NCI-H1105 treated with DMSO at 0.1 percent for 48 hours (cell line): ENCODE data around the gene VSIG8.

Experiments used
- DNase-seq: peaks from one replicate; lab custom pipeline; 2025; lab: John Stamatoyannopoulos, UW

VSIG8 gene

DNA sequence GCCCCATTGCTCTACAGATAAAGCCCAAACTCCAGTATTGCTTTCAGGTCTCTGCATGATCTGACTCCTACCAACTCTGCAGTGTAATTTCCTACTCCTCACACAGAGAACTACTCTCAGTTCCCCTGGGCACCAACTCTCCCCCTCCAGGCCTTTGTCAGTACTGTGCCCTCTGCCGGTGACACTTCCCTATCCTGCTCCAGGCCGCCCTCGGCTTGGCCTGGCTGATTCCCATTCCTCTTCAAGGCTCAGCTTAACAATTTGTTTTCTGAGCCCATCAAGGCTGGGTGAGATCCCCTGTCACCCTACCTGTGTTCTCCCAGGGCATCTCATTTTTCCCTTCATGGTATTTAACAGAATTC is 33.2 kb downstream of the VSIG8 start:
- no peak for DNase-seq

DNA sequence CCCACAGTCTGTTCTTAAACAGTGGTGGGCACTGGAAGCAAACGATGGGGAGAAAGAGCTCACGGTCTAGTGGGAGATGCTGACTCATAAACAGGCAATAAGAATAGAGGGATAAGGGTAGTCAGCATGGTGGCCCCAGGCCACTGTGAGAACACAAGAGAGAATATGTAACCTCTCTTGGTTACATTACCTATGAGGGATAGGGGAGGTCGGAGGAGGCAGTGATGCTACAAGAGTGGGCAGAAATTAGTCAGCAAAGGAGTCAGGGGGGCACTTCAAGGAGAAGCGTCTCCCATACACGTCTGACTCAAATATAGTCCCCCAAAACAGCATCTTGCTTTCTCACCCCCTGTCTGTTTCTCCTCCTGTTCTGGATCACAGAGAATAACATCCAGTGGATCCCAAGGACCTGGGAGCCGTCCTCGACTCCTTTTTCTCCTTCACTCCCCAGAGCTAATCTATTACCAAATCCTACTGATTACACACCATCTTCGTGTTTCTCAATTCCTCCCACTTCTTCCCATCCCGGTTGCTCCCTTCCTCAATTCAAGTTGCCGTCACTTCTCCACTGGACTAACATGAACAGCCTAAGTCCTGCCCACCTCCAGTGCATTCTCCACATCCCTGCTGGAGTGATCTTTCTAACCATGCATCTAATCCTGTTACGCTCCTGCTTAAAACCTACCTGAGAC is 33.7 kb downstream of the VSIG8 start:
- no peak for DNase-seq

DNA sequence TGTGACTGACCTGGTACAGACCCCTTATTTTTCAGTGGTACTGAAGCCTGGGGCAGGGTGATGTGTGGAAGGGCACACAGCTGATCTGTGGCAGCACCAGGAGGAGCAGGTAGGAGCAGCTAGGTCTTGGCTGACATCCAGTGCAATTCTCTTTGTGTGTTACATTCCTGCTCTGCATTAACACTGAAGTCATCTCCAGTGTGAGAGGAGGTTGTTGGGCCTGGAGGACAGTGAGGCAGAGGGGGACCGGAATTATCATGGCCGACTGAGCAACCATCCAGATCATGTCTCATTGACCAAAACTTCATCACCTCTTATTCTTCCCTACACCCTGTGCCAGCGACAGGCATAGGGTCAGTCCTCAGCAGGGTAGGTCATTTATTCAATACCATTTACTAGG is 34.3 kb downstream of the VSIG8 start:
- DNase-seq: peak; percentile 46

DNA sequence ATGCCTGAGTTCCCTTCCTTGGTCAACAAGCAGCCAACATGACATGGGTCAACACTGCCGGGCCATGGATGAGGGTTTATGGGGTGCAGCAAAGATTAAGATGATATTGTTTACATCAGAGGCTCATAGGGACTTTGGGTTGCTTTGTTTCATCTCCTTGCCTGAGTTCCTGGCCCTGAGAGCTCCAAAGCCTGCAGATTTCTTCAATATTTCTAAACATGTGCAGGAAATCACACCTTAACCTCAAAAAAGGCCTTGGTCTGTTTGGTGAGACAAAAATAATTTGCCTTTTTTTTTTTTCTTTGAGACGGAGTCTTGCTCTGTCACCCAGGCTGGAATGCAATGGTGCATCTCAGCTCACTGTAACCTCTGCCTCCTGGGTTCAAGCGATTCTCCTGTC is 34.9 kb downstream of the VSIG8 start:
- DNase-seq: no peak

DNA sequence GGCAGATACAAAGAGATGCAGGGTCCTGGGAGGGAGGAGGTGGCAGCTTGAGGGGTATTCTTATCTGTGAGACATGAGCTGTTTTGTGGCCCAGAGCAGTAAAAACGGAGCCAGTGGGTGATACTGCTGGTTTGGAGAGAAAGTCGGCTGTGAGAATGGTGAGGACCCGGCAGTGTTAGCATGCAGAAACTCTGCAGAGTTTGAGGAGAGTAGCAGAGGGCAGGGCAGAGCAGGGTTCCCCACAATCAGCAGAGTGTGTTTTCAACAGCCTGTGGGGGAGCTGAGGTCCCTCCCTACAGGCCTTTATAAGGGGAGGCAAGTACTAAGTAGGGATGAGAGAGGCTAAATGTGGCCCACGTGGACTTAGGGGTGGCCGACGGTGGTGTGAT is 35.4 kb downstream of the VSIG8 start:
- DNase-seq: no peak

DNA sequence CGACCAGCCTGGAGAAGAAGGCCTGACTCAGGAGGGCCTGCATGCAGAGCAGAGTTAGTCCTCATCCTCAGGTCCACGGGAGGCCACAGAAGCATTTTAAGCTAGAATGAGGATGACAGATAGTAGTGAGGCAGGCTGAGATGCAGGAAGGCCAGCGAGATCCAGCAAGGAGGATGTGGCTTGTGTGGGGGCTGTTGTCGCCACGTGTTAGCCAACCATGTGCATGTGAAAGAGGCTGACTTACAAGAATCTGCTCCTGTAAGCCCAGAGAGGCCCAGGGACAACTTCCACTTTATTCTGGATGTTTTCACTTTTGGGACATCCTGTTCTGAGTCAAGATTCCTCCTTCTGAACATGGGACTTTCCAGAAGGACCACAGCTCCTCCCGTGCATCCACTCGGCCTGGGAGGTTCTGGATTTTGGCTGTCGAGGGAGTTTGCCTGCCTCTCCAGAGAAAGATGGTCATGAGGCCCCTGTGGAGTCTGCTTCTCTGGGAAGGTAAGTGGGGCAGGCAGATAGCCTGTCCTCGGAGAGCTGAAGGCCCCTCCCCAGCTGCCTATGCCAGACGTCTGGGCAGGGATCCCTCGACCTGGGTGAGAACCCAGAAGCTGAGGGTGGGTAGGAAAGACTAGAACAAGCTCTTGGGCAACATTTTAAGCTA is 35.9 kb downstream of the VSIG8 start, which contains the start of gene SLAMF8:
Gene SLAMF8, plus strand, starts transcription at position 433 of the 661 bp plus-strand sequence. Its CDS starts 26 bp downstream, at position 459.
- no peak for DNase-seq

DNA sequence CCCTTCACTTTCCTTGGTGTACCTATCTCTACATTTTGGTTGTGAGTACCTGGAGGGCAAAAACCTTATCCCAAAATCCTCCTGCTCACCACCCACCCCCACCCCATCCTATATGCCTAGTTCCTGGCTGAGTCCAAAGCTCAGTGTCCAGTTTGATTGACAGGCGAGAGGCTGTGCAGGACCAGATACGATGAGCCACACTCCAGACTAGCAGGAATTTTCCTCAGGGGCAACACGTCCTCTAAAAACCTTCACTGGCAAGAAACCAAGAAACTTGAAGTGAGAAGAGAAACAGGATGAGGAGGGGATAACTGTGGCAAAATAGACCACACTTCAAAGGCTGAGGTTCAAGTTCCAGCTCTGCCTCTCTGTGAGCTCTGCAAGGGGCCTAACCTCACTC is 36.9 kb downstream of the VSIG8 start:
- no peak for DNase-seq

DNA sequence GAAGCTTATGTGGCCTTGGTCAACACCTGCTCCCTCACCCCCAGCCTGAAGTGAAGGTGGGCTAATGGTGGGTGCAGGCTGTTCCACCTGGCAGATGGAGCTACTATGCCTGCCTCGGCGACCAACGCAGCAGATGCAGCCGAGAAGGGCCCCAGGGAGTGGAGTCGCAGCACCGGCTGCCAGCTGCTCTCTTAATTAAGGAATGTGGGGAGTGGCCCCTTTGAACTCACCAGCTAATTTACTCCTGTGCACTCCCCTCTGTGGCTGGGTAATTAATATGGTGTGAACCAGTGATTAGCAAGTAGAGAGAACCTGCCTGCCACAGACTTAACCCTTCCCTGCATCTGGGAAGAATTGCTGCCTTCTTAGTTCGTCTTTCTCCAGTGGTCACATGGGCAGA is 39.1 kb downstream of the VSIG8 start:
- DNase-seq: peak; percentile 93

DNA sequence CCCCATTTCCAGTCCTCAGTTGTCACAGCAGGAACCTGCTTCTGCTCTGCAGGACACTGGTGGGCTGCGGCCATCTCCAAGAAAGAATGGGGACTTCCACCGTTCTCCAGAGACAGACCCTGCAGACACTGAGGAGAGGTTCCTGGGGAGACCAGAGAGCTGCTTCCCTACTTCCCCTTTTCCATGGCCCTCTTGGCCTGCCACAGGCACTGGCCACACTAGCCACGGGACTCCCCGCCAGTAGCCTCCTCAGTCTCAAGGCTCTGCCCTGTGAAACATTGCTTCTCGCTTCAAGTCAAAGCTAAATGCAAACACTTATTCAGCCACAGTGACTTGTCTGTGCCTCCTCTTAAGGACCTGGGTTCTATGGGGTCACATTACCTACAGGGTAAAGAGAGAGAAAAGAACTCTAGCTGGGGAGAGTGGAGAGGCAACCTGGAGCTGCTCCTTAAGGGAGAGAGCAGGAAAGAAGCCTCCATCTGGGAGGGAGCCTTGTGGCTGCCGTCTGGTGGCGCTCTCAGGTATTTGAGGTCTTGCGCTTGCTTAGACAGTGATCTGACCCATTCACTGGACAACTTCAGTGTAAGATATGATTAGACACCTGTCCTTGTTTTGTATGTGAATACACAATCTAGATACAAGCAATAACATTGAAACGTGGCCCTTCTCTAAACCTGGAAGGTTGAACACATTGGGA is 41.1 kb downstream of the VSIG8 start:
- no peak for DNase-seq

DNA sequence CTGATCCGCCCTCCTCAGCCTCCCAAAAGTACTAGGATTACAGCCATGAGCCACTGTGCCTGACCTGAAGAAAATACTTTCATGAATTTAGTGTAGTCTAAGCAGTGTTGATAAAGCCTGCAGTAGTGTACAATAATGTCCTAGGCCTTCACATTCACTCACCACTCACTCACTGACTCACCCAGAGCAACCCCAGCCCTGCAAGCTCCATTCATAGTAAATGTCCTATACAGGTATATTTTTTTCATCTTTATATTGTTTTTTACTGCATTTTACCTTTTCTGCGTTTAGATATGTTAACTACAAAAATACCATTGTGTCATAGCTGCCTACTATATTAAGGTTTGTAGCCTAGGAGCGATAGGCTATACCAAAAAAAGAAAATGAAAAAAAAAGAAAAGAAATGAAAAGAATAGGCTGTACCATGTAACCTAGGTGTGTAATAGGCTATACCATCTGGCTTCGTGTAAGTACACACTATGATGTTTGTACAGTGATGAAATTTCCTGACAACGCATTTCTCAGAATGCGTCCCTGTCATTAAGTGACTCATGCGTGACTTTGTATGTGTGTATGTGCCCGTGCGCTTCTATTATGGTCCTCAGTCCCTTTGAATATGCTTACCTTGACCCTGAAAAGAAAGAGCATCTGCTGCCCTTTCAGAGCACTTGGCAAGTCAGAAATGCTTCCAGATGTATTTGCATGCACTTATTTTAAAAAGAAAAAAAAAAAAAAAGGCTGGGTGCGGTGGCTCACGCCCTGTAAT is 45.0 kb downstream of the VSIG8 start:
- no peak for DNase-seq

DNA sequence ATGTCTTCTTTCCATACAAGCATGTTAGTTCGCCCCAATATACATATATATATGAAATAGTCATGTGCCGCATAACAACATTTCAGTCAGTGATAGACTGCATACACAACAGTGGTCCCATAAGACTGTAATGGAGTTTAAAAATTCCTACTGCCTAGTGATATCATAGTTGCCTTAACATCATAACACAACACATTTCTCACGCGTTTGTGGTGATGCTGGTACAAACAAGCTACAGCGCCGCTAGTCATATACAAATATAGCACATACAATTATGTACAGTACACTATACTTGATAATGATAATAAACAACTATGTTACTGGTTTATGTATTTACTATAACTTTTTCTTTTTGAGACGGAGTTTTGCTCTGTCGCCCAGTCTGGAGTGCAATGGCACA is 46.5 kb downstream of the VSIG8 start:
- DNase-seq: no peak

DNA sequence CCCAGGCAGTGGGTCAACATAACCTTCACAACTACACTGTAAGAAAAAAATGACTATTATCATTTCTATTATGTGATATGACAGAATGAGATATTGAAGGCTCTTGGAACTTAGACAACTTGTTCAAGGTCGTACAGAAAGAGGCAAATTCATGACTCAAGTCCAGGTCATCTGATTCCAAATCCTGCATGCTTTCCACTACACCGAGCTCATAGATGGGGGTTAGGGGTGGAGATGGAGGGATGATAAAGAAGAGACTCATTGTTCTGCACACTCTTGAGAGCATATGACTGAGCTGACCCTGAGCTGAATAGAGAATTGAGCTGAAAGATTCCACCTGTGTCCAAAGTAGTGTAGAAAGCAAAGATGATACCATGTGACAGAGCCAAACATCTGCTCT is 57.5 kb downstream of the VSIG8 start:
- no peak for DNase-seq
